A673 (cell line): ENCODE measurements around the gene PARP8. TPM values are rescaled to one million over a fixed set of nuclear protein-coding genes. Genes with fewer than 3 reads are reported as not detected.

Source experiments
- BruUV-seq: library from RNA; stranded (reverse); fragments of 400-500 nt; replicated peaks from 2 replicates; lab custom pipeline; 2021; lab: Mats Ljungman, UMichigan
- CTCF ChIA-PET: fragments of 300-600 bp; sonication (Branson Sonifier 250); formaldehyde crosslinking; loops from one replicate; lab custom pipeline; 2022; ENCODE audit warnings: antibody characterized with exemption; lab: Charles Lee
- POLR2A ChIA-PET: fragments of 300-600 bp; sonication (Branson Sonifier 250); formaldehyde crosslinking; loops from one replicate; lab custom pipeline; 2022; ENCODE audit warnings: antibody characterized with exemption; ENCODE audit not compliant: low non-redundant PET; lab: Charles Lee
- DNase-seq: peaks from one replicate; pipeline ENCODE4 v3.0.0-alpha.2; 2015; ENCODE audit warnings: low spot score
- H3K27ac ChIP-seq: fragments of 200-600 bp; sonication (generic); 2 replicates; pipeline ENCODE4 v1.5.1; 2016; ENCODE audit warnings: mixed run types, low read depth, mild to moderate bottlenecking, mixed read lengths, antibody characterized with exemption, low read length; ENCODE audit not compliant: poor library complexity, severe bottlenecking
- H3K27me3 ChIP-seq: fragments of 200-600 bp; sonication (generic); replicated peaks from 2 replicates; pipeline ENCODE4 v1.6.1; 2017; ENCODE audit warnings: mixed run types, low read depth, mild to moderate bottlenecking, mixed read lengths, antibody characterized with exemption, low read length; ENCODE audit not compliant: insufficient read depth, poor library complexity
- H3K36me3 ChIP-seq: fragments of 200-600 bp; sonication (generic); 2 replicates; pipeline ENCODE4 v1.6.1; 2016; ENCODE audit warnings: mixed run types, mild to moderate bottlenecking, mixed read lengths, antibody characterized with exemption, low read length; ENCODE audit not compliant: insufficient read depth, poor library complexity, severe bottlenecking
- H3K4me1 ChIP-seq: fragments of 200-600 bp; sonication (generic); 2 replicates; pipeline ENCODE4 v1.6.1; 2017; ENCODE audit warnings: mixed run types, mild to moderate bottlenecking, mixed read lengths, antibody characterized with exemption, low read length; ENCODE audit not compliant: insufficient read depth, poor library complexity, severe bottlenecking
- H3K4me3 ChIP-seq: fragments of 200-600 bp; sonication (generic); 2 replicates; pipeline ENCODE4 v1.5.1; 2016; ENCODE audit warnings: low read depth, mixed run types, mild to moderate bottlenecking, mixed read lengths, low read length; ENCODE audit not compliant: poor library complexity, severe bottlenecking
- H3K9me3 ChIP-seq: fragments of 200-600 bp; sonication (generic); 2 replicates; pipeline ENCODE4 v1.6.1; 2016; ENCODE audit warnings: mixed run types, low read depth, mild to moderate bottlenecking, mixed read lengths, antibody characterized with exemption, low read length; ENCODE audit not compliant: poor library complexity, severe bottlenecking
- EZH2 ChIP-seq: fragments of 200-600 bp; sonication (generic); IDR thresholded peaks from 2 replicates; pipeline ENCODE4 v1.6.1; 2017; ENCODE audit warnings: borderline replicate concordance, low read depth, mild to moderate bottlenecking, mixed read lengths, antibody characterized with exemption, low read length; ENCODE audit not compliant: poor library complexity, severe bottlenecking
- intact Hi-C: fragments of 100-400 bp; cut with micrococcal nuclease; formaldehyde crosslinking; loops from one replicate; pipeline ENCODE4 v1.10.0; 2022; ENCODE audit not compliant: unreplicated experiment
- total RNA-seq: library from RNA; stranded (reverse); gene quantifications from 2 replicates; pipeline ENCODE4 v1.2.3, GENCODE V29; 2021
- TF ChIP-seq, protein P1 (sequence below): fragments of 300-800, 200-600 bp; sonication (generic); conservative IDR thresholded peaks from 2 replicates; pipeline ENCODE4 v1.5.1; 2017; ENCODE audit warnings: low read depth, mild to moderate bottlenecking, antibody characterized with exemption, low read length, moderate library complexity, mixed read lengths

Gene PARP8
- total RNA-seq, 1 experiment from 2014 or later: 18.0 TPM

DNA sequence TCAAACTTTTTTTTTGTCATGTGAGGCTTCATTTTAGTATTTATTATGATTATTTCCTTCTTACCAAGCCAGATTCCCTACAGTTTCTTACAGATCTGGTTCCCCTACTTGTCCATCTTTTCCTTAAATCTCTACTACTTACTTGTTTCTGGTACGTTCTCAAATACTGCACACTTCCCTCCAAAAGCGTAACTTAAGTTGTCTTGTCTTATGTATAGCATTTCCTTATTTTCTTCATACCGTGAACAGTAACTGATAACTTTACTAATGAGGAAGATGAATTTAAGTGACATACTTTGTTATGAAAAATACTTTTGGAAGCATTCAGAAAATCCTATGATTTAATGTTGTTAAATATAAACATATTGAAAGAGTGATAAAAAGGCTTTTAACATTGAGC is 67.3 kb downstream of the PARP8 start:
- Histone ChIP-seq H3K27me3 (no peaks in the 10 kb centered on the region), H3K36me3 (no peaks in the 10 kb centered on the region), H3K9me3 (no peaks in the 10 kb centered on the region), H3K4me1 (no peaks in the 10 kb centered on the region), H3K4me3 (no peak overlapping the region), H3K27ac (no peak overlapping the region)
- ChIA-PET CTCF (no interaction called here), POLR2A (no interaction called here)
- no peak for TF ChIP-seq EZH2
- TF ChIP-seq, protein P1, sequence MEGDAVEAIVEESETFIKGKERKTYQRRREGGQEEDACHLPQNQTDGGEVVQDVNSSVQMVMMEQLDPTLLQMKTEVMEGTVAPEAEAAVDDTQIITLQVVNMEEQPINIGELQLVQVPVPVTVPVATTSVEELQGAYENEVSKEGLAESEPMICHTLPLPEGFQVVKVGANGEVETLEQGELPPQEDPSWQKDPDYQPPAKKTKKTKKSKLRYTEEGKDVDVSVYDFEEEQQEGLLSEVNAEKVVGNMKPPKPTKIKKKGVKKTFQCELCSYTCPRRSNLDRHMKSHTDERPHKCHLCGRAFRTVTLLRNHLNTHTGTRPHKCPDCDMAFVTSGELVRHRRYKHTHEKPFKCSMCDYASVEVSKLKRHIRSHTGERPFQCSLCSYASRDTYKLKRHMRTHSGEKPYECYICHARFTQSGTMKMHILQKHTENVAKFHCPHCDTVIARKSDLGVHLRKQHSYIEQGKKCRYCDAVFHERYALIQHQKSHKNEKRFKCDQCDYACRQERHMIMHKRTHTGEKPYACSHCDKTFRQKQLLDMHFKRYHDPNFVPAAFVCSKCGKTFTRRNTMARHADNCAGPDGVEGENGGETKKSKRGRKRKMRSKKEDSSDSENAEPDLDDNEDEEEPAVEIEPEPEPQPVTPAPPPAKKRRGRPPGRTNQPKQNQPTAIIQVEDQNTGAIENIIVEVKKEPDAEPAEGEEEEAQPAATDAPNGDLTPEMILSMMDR: no peak
- BruUV-seq: no TSS peak
- no peak for DNase-seq
- intact Hi-C loops: no loop called here

DNA sequence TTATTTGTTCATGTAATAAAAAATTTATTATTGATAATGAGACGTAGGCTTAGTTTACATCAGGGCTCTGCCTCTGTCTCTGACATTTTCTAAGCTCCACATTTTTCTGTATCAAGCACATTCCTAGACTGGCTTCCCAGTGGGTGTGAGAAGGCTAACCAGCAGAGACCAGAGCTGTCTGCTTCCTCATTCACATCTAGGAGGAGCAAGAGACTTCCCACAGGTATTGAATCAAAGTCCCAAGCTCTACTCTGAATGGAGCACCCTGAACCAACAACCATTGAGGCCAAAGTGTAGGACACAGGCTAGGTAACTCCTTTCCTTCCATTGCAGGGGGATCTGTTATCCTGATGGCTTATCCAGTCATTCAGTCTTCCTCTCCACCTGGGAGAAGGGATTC is 72.4 kb downstream of the PARP8 start:
- no peak for DNase-seq
- Histone ChIP-seq H3K36me3 (no peaks in the 10 kb centered on the region), H3K27ac (no peak overlapping the region), H3K9me3 (no peaks in the 10 kb centered on the region), H3K27me3 (no peaks in the 10 kb centered on the region), H3K4me3 (no peak overlapping the region), H3K4me1 (no peaks in the 10 kb centered on the region)
- POLR2A ChIA-PET: no interaction called here
- TF ChIP-seq, protein P1: no peak
- TF ChIP-seq EZH2: no peak
- intact Hi-C loops: no loop called here
- CTCF ChIA-PET: no interaction called here
- BruUV-seq: no TSS peak

- no peak for DNase-seq
- BruUV-seq: no TSS peak
- no peak overlapping the region for H3K27ac ChIP-seq
- H3K27me3 ChIP-seq: no peaks in the 10 kb centered on the region
- H3K4me3 ChIP-seq: no peak overlapping the region
- H3K9me3 ChIP-seq: no peaks in the 10 kb centered on the region
- no peaks in the 10 kb centered on the region for H3K36me3 ChIP-seq
- POLR2A ChIA-PET: no interaction called here
- intact Hi-C loops: no loop called here
- H3K4me1 ChIP-seq: no peaks in the 10 kb centered on the region
- CTCF ChIA-PET: no interaction called here
- TF ChIP-seq, protein P1: no peak
- no peak for TF ChIP-seq EZH2
These were observed 74.4 kb downstream of the PARP8 start for GRCh38 chr5:50740832-50741231.
